ENCODE results near the gene FGF23. TPM values are rescaled to one million over a fixed set of nuclear protein-coding genes. Genes with fewer than 3 reads are reported as not detected.

FGF23 gene
- total and polyA plus RNA-seq, 2 donors (not counting 1 experiment from before 2014, with no cell fraction given) = not detected

- Mint-ChIP-seq H3K4me3 (no peak overlapping the region), H3K27me3 (peaks cover 53% of the 10 kb centered on the region), H3K4me1 (no peaks in the 10 kb centered on the region), H3K9me3 (ENCODE audit: insufficient read depth) (no peaks in the 10 kb centered on the region), H3K27ac (no peak overlapping the region)
- 95% methylated on average over 25 of the region's 31 CpGs for WGBS (ENCODE audit: insufficient coverage)
- intact Hi-C loops (cut with micrococcal nuclease) = no loop called here
- H3K4me3 ChIP-seq (ENCODE audit: control extremely low read depth in 1 of 5, extremely low read depth in 1 of 5, insufficient read depth in 1 of 5, low read depth in 2 of 5, low read length in 4 of 5) = no peak overlapping the region
- POLR2A ChIA-PET = no interaction called here
- no peaks in the 10 kb centered on the region for H3K36me3 ChIP-seq (replicated peaks in 1 of 2; ENCODE audit: control extremely low read depth in 1 of 2, control insufficient read depth in 1 of 2, extremely low read depth in 1 of 2, insufficient read depth in 2 of 2, low read length in 1 of 2)
- no peak for DNase-seq
- TF ChIP-seq, protein P1, sequence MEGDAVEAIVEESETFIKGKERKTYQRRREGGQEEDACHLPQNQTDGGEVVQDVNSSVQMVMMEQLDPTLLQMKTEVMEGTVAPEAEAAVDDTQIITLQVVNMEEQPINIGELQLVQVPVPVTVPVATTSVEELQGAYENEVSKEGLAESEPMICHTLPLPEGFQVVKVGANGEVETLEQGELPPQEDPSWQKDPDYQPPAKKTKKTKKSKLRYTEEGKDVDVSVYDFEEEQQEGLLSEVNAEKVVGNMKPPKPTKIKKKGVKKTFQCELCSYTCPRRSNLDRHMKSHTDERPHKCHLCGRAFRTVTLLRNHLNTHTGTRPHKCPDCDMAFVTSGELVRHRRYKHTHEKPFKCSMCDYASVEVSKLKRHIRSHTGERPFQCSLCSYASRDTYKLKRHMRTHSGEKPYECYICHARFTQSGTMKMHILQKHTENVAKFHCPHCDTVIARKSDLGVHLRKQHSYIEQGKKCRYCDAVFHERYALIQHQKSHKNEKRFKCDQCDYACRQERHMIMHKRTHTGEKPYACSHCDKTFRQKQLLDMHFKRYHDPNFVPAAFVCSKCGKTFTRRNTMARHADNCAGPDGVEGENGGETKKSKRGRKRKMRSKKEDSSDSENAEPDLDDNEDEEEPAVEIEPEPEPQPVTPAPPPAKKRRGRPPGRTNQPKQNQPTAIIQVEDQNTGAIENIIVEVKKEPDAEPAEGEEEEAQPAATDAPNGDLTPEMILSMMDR (IDR thresholded peaks at IDR 0.05) = no peak
- TF ChIP-seq EZH2 (IDR thresholded peaks at IDR 0.05; ENCODE audit: borderline replicate concordance, insufficient read depth, low read depth, low read length, poor library complexity, severe bottlenecking) = no peak
- no peaks in the 10 kb centered on the region for H4K20me1 ChIP-seq (ENCODE audit: control insufficient read depth, insufficient read depth, low read length, poor library complexity, severe bottlenecking)
- no peak for ATAC-seq (ENCODE audit: low read depth)
- H3K79me2 ChIP-seq (ENCODE audit: control insufficient read depth, insufficient read depth, low read length) = no peaks in the 10 kb centered on the region
- no peaks in the 10 kb centered on the region for H3K9me3 ChIP-seq (ENCODE audit: control extremely low read depth in 1 of 3, control insufficient read depth in 2 of 3, insufficient read depth in 1 of 3, low read length in 2 of 3)
- no peak overlapping the region for H3K27ac ChIP-seq (ENCODE audit: low read length in 2 of 2)
- H2AFZ ChIP-seq (ENCODE audit: insufficient read depth, low read depth, low read length, poor library complexity, severe bottlenecking) = no peak overlapping the region
- H3K4me1 ChIP-seq (ENCODE audit: control insufficient read depth in 2 of 2, insufficient read depth in 2 of 2, low read length in 2 of 2) = no peaks in the 10 kb centered on the region
- no peak overlapping the region for H3K4me2 ChIP-seq (replicated peaks; ENCODE audit: low read depth, low read length, poor library complexity, severe bottlenecking)
- H3K27me3 ChIP-seq (replicated peaks in 1 of 4; ENCODE audit: control extremely low read depth in 1 of 4, control insufficient read depth in 3 of 4, insufficient read depth in 4 of 4, low read length in 3 of 4) = peaks cover 0 to 15% (median 5%) of the 10 kb centered on the region in 4 experiments
- no peak overlapping the region for H3K9ac ChIP-seq (ENCODE audit: low read length)
- CTCF ChIA-PET = no interaction called here
Observed at GRCh38 chr12:4370265-4370664, 9.2 kb downstream of the FGF23 start.

DNA sequence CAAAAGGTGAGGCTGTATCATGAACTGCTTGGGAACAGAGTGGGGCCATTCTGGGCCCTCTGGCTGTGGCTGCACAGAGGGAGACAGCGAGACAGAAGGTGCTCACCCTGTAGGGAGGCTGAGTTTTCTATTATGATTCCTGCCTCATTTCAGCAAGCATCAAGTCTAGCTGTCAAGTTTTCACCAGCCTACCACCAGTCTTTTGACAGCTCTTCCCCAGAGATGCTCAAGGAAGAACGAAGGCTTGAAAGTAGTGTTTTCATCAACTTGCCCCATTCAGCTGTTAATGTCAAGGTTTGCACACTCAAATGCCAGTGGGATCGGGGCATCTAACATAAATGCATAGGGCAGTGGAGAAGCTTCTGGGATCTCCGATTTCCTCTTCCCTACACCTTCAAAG lies 10.0 kb downstream of the FGF23 start:
- no peak overlapping the region for H2AFZ ChIP-seq (ENCODE audit: insufficient read depth, low read depth, low read length, poor library complexity, severe bottlenecking)
- Mint-ChIP-seq H3K4me3 (no peak overlapping the region), H3K27me3 (peaks cover 53% of the 10 kb centered on the region), H3K27ac (no peak overlapping the region), H3K4me1 (no peaks in the 10 kb centered on the region), H3K9me3 (ENCODE audit: insufficient read depth) (no peaks in the 10 kb centered on the region)
- ATAC-seq (ENCODE audit: low read depth) (no peak), DNase-seq (no peak)
- no peak overlapping the region for H3K9ac ChIP-seq (ENCODE audit: low read length)
- no peaks in the 10 kb centered on the region for H3K4me1 ChIP-seq (ENCODE audit: control insufficient read depth in 2 of 2, insufficient read depth in 2 of 2, low read length in 2 of 2)
- no peak for TF ChIP-seq EZH2 (IDR thresholded peaks at IDR 0.05; ENCODE audit: borderline replicate concordance, insufficient read depth, low read depth, low read length, poor library complexity, severe bottlenecking)
- TF ChIP-seq, protein P1 (IDR thresholded peaks at IDR 0.05) = no peak
- H3K9me3 ChIP-seq (ENCODE audit: control extremely low read depth in 1 of 3, control insufficient read depth in 2 of 3, insufficient read depth in 1 of 3, low read length in 2 of 3) = no peaks in the 10 kb centered on the region
- no peak overlapping the region for H3K4me2 ChIP-seq (replicated peaks; ENCODE audit: low read depth, low read length, poor library complexity, severe bottlenecking)
- intact Hi-C loops (cut with micrococcal nuclease) = no loop called here
- no peaks in the 10 kb centered on the region for H3K36me3 ChIP-seq (replicated peaks in 1 of 2; ENCODE audit: control extremely low read depth in 1 of 2, control insufficient read depth in 1 of 2, extremely low read depth in 1 of 2, insufficient read depth in 2 of 2, low read length in 1 of 2)
- H3K79me2 ChIP-seq (ENCODE audit: control insufficient read depth, insufficient read depth, low read length) = no peaks in the 10 kb centered on the region
- H4K20me1 ChIP-seq (ENCODE audit: control insufficient read depth, insufficient read depth, low read length, poor library complexity, severe bottlenecking) = no peaks in the 10 kb centered on the region
- WGBS (ENCODE audit: insufficient coverage) = 100% methylated on average over 1 of the region's 4 CpGs
- ChIA-PET CTCF (interaction anchor here (1.7 kb wide), 1 partner anchor 51 kb away, joined by 4 read pairs; no protein-coding TSS in a partner anchor), POLR2A (no interaction called here)
- H3K4me3 ChIP-seq (ENCODE audit: control extremely low read depth in 1 of 5, extremely low read depth in 1 of 5, insufficient read depth in 1 of 5, low read depth in 2 of 5, low read length in 4 of 5) = no peak overlapping the region
- H3K27me3 ChIP-seq (replicated peaks in 1 of 4; ENCODE audit: control extremely low read depth in 1 of 4, control insufficient read depth in 3 of 4, insufficient read depth in 4 of 4, low read length in 3 of 4) = peaks cover 0 to 15% (median 5%) of the 10 kb centered on the region in 4 experiments
- H3K27ac ChIP-seq (ENCODE audit: low read length in 2 of 2) = no peak overlapping the region

All from B cell (primary cell).